Panc1 (cell line): ENCODE data around the gene EMC9. TPM values are rescaled to one million over a fixed set of nuclear protein-coding genes. Genes with fewer than 3 reads are reported as not detected.

Experiments
- ATAC-seq: fragments of 200-7000 bp; cut with Tn5 transposase; 2 replicates; pipeline ENCODE4 v1.9.1; 2020; ENCODE audit warnings: mild to moderate bottlenecking, moderate library complexity
- BruUV-seq: library from RNA; stranded (reverse); fragments of 400-500 nt; replicated peaks from 2 replicates; lab custom pipeline; 2021; lab: Mats Ljungman, UMichigan
- CTCF ChIA-PET: fragments of 300-600 bp; sonication (Branson Sonifier 250); formaldehyde crosslinking; loops from one replicate; lab custom pipeline; 2022; ENCODE audit warnings: antibody characterized with exemption; lab: Charles Lee
- POLR2A ChIA-PET: fragments of 300-600 bp; sonication (Branson Sonifier 250); formaldehyde crosslinking; loops from one replicate; lab custom pipeline; 2022; ENCODE audit warnings: antibody characterized with exemption; lab: Charles Lee
- DNase-seq: peaks from one replicate; pipeline ENCODE4 v3.0.0-alpha.2; 2010; ENCODE audit warnings: low read depth, low spot score
- H3K27ac ChIP-seq: 2 replicates; pipeline ENCODE4 v1.5.1; 2011; ENCODE audit warnings: mild to moderate bottlenecking, low read length, inconsistent platforms
- H3K27me3 ChIP-seq: fragments of 200-500 bp; sonication (Bioruptor generic); 2 replicates; pipeline ENCODE4 v1.6.0; 2014; ENCODE audit warnings: low read length, inconsistent platforms; ENCODE audit not compliant: control insufficient read depth, insufficient read depth
- H3K36me3 ChIP-seq: fragments of 200-500 bp; sonication (Bioruptor generic); 2 replicates; pipeline ENCODE4 v1.5.1; 2014; ENCODE audit warnings: inconsistent platforms, mild to moderate bottlenecking, low read length, moderate library complexity; ENCODE audit not compliant: control insufficient read depth, insufficient read depth
- H3K4me1 ChIP-seq: 2 replicates; pipeline ENCODE4 v1.5.1; 2011; ENCODE audit warnings: inconsistent platforms, mild to moderate bottlenecking, low read length, moderate library complexity; ENCODE audit not compliant: control insufficient read depth, insufficient read depth
- H3K4me3 ChIP-seq, 2 experiments: 2 replicates each; pipeline ENCODE4 v1.5.1; 2011 to 2012; ENCODE audit warnings: low read depth in 2 of 2, low read length in 2 of 2, mild to moderate bottlenecking in 2 of 2, inconsistent platforms in 1 of 2, moderate library complexity in 1 of 2
- H3K9me3 ChIP-seq: fragments of 200-500 bp; sonication (Bioruptor generic); 2 replicates; pipeline ENCODE4 v1.5.1; 2014; ENCODE audit warnings: low read depth, mild to moderate bottlenecking, inconsistent platforms, low read length, moderate library complexity; ENCODE audit not compliant: control insufficient read depth, insufficient read depth
- SIN3A ChIP-seq: IDR thresholded peaks from 2 replicates; pipeline ENCODE4 v1.6.1; 2012; ENCODE audit warnings: low read depth, mild to moderate bottlenecking, low read length, moderate library complexity, borderline replicate concordance; ENCODE audit not compliant: insufficient read depth
- TCF7L2 ChIP-seq: IDR thresholded peaks from 2 replicates; pipeline ENCODE4 v1.6.1; 2011; ENCODE audit warnings: mild to moderate bottlenecking, low read depth, low read length, inconsistent platforms
- in situ Hi-C: cut with HindIII; loops from 2 replicates; pipeline ENCODE4 v1.10.0; 2016; ENCODE audit warnings: low sequenced_read_pairs, low pct_unique_long_range_greater_than_20kb
- intact Hi-C: fragments of 100-400 bp; cut with micrococcal nuclease; formaldehyde crosslinking; loops from one replicate; pipeline ENCODE4 v1.10.0; 2022; ENCODE audit not compliant: unreplicated experiment
- total RNA-seq: library from RNA; stranded (reverse); gene quantifications from one replicate; pipeline ENCODE4 v1.2.1, GENCODE V29; 2021; ENCODE audit not compliant: unreplicated experiment
- TF ChIP-seq, protein P1 (sequence below), 2 experiments: IDR thresholded peaks; 2 replicates each; pipeline ENCODE4 v1.6.1; 2011 to 2012; ENCODE audit warnings: low read depth in 2 of 2, control low read depth in 1 of 2, low read length in 1 of 2, mild to moderate bottlenecking in 1 of 2, moderate library complexity in 1 of 2; ENCODE audit not compliant: insufficient read depth in 1 of 2

Gene EMC9
- total RNA-seq, 1 experiment from 2014 or later: 42.5 TPM

DNA sequence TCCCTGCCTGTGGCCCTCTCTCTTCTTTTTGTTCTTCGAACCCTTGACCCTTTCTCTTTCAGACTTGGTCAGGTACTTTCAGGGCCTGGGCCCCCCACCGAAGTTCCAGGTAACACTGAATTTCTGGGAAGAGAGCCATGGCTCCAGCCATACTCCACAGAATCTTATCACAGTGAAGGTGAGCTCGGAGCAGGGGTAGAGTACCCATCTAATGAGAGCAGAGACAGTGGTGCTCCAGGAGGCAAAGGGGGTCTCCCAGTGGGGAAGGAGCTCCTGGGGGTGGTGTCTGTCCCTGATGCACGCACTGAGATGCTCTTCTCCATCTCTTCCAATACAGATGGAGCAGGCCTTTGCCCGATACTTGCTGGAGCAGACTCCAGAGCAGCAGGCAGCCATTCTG is 24.4 kb upstream of the EMC9 start:
- no peak for DNase-seq
- ChIA-PET CTCF (no interaction called here), POLR2A (no interaction called here)
- Histone ChIP-seq H3K36me3 (no peaks in the 10 kb centered on the region; the same call in none of the 2 replicates), H3K4me3 (no peak overlapping the region), H3K27me3 (no peaks in the 10 kb centered on the region), H3K9me3 (no peaks in the 10 kb centered on the region), H3K27ac (no peak overlapping the region), H3K4me1 (peaks cover 4% of the 10 kb centered on the region)
- TF ChIP-seq SIN3A (no peak), TCF7L2 (no peak)
- TF ChIP-seq, protein P1, sequence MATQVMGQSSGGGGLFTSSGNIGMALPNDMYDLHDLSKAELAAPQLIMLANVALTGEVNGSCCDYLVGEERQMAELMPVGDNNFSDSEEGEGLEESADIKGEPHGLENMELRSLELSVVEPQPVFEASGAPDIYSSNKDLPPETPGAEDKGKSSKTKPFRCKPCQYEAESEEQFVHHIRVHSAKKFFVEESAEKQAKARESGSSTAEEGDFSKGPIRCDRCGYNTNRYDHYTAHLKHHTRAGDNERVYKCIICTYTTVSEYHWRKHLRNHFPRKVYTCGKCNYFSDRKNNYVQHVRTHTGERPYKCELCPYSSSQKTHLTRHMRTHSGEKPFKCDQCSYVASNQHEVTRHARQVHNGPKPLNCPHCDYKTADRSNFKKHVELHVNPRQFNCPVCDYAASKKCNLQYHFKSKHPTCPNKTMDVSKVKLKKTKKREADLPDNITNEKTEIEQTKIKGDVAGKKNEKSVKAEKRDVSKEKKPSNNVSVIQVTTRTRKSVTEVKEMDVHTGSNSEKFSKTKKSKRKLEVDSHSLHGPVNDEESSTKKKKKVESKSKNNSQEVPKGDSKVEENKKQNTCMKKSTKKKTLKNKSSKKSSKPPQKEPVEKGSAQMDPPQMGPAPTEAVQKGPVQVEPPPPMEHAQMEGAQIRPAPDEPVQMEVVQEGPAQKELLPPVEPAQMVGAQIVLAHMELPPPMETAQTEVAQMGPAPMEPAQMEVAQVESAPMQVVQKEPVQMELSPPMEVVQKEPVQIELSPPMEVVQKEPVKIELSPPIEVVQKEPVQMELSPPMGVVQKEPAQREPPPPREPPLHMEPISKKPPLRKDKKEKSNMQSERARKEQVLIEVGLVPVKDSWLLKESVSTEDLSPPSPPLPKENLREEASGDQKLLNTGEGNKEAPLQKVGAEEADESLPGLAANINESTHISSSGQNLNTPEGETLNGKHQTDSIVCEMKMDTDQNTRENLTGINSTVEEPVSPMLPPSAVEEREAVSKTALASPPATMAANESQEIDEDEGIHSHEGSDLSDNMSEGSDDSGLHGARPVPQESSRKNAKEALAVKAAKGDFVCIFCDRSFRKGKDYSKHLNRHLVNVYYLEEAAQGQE (IDR thresholded peaks at IDR 0.05; ENCODE audit: insufficient read depth in 1 of 2, low read depth in 2 of 2, low read length in 1 of 2): no peak
- no peak for ATAC-seq
- intact Hi-C loops: no loop called here
- in situ Hi-C loops: no loop called here
- no TSS peak for BruUV-seq

DNA sequence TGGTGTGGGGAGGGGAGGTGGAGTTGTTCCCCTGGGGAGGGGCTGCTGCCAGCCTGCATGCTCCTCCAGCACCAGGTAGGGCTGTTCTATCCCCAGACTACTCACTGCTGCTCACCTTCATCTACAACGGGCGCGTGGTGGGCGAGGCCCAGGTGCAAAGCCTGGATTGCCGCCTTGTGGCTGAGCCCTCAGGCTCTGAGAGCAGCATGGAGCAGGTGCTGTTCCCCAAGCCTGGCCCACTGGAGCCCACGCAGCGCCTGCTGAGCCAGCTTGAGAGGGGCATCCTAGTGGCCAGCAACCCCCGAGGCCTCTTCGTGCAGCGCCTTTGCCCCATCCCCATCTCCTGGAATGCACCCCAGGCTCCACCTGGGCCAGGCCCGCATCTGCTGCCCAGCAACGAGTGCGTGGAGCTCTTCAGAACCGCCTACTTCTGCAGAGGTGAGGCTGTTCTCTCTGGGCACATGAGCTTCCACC is 23.2 kb upstream of the EMC9 start:
- no TSS peak for BruUV-seq
- peaks cover 4% of the 10 kb centered on the region for H3K4me1 ChIP-seq
- POLR2A ChIA-PET: no interaction called here

More for the DNA sequence above, 23.2 kb upstream of the EMC9 start:
- ATAC-seq (no peak), DNase-seq (no peak)
- no peak overlapping the region for H3K4me3 ChIP-seq
- no peaks in the 10 kb centered on the region for H3K27me3 ChIP-seq
- intact Hi-C loops: no loop called here
- no peaks in the 10 kb centered on the region; the same call in none of the 2 replicates for H3K36me3 ChIP-seq
- no peaks in the 10 kb centered on the region for H3K9me3 ChIP-seq
- TF ChIP-seq TCF7L2: no peak
- TF ChIP-seq, protein P1 (IDR thresholded peaks at IDR 0.05; ENCODE audit: insufficient read depth in 1 of 2, low read depth in 2 of 2, low read length in 1 of 2): no peak
- no peak overlapping the region for H3K27ac ChIP-seq
- CTCF ChIA-PET: no interaction called here
- in situ Hi-C loops: no loop called here
